ENCODE data around the gene KIF6.

DNA sequence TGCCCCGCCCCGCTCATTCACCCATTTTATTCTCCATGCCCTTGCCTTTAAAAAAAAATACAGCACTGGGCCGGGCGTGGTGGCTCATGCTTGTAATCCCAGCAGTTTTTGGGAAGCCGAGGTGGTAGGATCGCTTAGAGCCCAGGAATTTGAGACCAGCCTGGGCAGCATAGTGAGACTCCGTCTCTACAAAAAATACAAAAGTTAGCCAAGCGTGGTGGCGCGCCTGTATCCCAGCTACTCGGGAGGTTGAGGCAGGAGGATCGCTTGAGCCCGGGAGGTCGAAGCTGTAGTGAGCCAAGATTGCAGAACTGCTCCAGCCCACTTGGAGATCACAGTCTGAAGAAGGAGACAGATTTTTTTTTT lies 407 bp upstream of the KIF6 start:
- TF ChIP-seq CTCF (IDR thresholded peaks at IDR 0.05): no peak
- TF ChIP-seq POLR2A (IDR thresholded peaks at IDR 0.05): no peak
- TF ChIP-seq EP300 (IDR thresholded peaks at IDR 0.05): no peak

All from gastroesophageal sphincter (tissue), 3 donors.